Inferior parietal cortex (tissue), 1 donor: ENCODE results near the gene CCDC24.

Experiments
- DNase-seq: peaks from one replicate; pipeline ENCODE4 v3.0.0-alpha.2; 2016; ENCODE audit errors: extremely low spot score

The CCDC24 gene

DNA sequence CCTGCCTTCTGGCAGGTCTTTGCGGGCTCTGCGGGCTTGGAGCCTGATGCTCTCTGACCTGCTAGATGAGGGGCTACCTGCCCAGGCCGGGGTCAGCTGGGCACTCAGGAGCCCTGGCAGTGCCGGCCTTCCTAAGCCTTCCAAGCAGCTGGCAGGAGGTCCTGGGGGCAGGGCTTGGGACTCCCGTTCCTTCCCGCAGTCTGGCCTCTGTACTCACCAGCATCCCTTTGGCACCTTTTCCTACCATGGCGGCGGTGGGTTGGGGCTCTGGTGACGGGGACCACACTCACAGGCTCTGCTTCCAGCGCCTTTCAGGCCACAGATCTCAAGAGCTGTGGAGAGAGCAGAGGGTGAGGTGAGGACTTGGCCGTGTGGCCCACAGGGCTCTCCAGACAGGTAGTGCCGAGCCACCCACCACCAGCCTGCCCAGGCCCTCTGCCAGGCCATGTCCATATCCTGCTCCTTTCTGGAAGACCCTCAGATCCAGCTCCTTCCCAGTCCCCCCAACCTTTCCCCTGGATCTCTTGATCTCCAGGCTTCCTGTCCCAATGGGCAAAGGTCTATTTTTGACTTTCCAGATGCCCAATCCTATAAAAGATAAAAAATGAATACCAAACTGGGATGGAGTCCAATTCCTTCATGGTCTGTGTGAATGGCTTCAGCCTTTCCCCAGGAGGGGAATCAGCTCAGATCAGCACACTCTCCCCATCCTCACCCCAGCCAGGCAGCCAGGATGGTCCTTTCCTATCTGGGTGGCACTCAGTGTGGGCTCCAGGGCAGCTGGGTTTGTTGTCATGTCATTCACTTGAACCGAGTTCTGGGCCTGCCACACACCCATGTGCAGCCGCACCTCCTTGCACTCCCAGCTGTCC, 32.9 kb downstream of the CCDC24 start:
- DNase-seq: no peak

DNA sequence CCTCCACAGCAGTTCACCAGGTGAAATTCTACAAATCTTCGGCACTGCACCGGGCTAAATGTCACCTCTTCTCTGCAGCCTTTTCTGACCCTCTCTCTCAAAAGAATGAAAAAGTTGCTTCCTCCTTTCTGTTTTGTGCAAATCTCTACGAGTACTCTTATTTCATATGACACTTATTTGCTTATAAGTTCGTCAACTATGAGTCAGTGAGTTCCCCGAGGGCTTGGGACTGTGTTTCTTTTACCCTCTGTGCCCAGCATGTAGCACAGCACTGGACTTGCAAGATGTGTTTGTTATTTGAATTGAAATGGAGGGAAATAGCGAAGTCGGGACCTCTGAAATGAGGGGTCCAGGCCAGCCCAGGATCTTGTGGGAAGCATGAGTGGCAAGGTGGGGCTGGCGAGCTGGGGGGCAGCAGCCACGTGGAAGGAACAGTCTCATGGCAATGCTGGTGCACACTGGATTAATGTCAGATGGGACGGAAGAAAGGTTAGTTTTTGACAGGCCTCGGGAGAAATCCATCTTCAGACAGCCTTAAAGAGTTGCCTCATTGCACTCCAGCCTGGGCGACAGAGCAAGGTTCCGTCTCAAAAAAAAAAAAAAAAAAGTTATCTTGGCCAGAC, 33.6 kb downstream of the CCDC24 start:
- DNase-seq: no peak

DNA sequence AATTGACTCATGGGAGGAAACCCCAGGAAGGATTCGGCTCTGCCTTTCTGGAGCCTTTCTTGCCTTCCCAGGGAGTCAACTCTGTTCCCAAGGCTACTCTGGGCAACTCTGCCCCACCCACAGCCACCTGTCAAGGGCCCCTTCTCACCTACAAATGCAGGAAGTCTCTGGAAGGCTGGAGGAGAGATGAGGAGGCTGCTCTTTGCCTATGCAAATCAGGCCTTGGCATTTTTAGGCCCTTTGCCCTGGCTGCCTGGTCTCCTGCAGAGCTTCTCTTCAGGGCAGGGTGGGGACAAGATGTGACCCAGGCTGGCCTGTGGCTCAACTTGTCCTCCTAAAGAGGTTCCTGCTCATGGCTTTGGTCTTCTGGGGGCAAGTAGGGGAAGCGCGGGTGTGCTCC, 34.4 kb downstream of the CCDC24 start:
- DNase-seq: no peak

DNA sequence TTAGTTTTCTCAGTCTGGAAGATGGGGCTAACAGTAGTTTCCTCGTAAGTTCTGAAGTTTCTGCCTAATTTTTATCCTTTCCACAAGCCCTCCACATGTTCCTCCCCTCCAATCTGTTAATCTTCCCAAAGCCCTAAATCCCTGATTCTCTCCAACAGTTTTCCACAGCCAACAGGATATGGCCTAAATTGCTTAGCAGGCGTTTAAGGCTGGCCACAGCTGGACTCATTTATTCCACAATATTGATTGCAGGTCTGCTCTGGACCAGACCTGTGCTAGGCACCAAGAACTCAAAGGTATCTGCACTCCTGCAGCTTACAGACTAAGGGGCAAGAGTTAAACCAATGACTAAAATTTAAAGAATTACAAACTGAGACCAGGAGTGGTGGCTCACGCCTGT, 35.9 kb downstream of the CCDC24 start:
- DNase-seq: no peak

DNA sequence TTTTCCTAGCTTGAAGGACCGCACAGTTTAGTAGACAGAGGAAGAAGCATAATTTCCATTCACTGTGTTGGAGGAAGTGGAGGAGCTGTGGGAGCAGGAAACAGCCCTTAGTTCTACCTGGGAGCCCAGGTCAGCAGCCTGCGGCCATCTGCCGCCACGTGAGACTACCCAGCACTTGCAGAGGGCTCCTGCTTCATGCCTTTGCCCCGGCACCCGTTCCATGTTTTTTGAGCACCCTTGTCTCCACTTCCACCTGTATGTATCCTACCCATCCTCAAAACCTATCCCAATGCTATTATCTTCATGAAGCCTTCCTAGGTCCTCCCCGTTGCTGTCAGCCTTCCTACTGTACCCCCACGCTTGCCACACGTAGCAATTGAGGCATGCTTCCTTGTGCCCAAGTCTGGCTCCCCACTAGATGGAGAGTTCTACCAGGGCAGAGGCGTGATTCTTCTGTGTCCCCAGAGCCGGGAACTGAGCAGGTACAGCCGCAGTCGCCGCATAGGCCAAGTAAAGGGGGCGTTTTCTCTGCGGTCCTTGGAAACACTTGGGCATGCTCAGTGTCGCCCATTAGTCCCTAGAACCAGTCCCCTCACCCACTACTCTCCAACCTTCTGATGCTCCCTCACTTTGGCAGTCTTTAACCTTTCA, 38.0 kb downstream of the CCDC24 start:
- DNase-seq: no peak

DNA sequence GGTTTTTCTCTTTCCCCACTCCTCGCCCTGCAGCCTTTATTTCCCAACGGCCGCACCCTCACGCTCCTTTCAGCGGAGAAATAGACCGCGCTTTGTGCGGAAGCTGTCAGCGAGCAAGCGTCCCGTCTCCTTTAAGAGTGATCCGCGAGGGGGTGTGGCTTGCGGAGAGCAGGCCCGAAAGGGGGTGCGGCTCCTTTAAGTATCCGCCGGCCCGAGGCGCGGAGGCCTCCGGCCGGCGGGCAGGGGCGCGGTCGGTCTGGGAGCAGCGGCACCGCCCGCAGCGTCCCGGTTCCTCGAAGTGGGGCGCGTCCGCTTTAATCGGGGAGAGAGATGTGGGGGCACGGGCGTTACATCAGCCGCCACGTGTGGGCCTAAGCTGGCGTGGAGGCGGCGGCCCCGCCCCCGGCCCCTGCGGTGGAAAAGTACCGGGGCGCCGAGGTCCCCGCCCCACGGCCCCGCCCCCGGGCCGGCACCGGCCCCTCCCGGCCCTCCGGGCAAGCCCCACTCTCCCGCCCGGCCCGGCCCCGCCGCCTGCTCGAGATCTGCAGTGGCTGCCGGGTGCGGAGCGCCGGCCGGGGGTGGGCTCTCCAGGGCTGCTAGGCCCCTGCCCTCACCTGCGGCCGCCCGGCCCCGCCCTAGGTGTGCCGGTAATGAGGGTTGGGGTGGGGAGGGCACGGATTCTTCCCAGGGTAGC, 38.7 kb downstream of the CCDC24 start:
- peak; percentile 90 for DNase-seq

DNA sequence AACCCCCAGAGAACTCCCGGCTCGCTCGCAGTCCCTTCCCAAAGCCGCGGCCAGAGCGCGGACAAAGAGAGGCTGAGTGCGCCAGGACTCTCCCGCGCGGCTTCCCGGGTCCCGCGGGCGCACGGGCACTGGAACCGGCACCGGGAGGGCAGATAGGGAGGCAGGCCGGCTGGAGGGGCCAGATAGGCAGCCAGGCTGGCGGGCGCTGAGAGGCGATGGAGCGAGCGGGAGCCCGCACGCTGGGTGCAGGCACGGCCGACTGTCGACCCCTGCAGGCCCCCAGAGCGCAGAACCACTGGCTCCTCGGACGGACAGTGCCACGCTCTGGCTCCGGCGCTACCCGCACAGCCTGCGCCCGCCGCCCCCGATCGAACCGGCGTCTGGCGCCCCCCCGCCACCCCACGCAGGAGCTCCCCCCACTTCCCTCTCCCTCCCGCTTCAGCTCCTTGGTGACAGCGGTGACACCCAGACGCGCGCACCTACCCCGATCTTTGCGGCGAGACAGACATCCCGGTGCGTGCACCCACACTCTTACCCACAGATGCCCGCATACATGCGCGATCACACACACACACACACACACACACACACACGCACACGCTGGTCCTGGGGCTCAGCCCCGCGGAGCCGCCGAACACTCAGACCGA, 39.3 kb downstream of the CCDC24 start:
- peak; percentile 50 for DNase-seq

DNA sequence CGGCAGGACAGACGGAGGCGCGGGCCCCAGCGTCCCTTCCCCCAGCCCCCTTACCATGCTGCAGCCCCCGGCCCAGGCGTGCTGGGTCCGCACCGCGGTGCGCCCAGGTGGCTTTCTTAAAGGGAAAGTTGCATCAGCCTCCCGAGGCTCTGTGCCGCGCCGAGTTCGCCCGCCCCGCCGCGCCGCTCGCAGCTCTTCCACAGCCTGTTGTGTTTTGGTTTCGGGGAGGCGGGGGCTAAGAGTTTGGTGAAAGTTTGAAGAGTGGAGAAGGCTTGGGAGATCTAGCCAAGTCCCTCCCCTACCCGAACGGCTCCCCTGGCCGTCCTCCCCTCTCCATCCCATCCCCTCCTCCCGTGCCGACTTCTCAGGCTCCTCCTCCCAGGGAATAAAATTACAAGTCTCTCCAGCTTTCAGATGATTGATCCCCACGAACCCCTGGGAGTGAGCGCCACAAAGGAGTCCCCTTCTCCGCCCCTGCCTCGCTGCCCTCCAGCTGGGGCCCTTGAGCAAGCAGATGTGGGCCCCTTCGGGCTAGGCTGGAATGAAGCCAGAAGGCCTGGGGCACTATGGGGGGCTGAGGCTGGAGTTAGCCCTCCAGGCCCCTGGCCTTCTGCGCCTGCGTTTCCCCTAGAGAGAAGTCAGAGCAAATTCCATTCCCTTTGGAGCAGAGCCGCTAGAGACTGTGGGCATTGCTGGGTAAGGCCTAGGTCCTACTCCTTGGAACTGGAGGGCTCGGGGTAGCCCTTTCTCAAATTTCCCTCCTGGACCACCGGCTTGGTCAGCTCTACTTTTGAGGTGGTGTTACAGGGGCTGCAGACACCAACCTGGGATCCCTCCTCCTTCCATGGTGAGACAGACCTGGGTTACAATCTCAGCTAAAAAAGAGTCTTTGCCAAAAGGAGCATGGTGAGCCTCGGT, 40.1 kb downstream of the CCDC24 start, which contains the start of gene SLC6A9:
Gene SLC6A9, minus strand, starts transcription at position 211 of the 918 bp plus-strand sequence. CDS start 7,185 bp downstream, outside the sequence.
- peak; percentile 27 for DNase-seq

DNA sequence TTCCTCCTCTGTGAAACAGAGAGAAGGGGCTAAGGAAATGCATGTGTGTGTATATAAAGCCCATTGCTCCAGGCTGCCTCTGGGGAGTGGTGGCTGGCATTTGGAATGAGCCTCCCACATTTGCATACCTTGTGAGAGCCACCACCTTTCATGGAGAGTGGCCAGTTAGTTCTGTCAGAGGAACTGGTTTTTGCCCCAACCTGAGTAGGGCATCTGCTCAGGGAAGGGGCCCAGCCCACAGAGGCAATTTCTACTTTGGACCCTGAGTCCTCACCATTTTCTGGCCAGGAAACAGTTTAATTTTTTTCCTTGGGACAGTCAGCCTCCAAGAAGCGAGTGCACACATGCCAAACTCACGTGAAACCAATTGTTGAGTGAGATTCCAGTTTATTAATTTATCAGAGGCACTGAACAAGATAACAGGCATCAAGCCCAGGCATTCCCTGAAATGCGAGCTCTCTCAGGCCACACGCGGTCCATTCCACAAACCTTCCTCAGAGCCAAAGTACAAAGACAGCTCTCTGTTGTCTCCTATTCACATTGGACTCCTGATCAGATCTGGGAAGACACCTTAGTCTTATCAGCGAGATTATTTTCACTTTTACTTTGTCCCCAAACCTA, 40.9 kb downstream of the CCDC24 start:
- DNase-seq: no peak

DNA sequence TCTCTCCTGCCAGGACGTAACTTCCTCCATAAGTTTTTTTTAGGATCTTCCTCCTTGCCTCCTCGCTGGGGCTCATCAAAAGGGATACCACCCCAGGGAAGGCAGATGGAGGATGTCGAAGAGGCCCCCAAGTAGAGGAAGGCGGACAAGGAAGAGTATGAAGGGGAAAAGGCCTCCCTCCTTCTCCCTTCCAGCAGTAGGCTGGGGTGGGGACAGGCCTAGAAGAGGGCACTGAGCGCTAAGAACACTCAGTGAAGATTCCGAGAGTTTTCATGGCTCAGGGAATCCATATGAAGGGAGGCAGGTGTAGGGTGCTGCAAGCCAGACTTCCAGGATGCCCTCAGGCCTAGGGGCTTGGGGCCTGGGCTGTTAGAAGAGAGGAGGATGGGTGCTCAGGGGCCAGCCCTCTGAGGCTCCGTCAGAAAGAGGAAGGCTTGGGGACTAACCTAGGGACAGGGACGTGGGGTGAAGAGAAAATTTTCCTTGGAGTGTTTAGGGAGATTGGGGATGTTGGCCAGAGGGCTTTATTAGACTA, 41.7 kb downstream of the CCDC24 start:
- DNase-seq: no peak

DNA sequence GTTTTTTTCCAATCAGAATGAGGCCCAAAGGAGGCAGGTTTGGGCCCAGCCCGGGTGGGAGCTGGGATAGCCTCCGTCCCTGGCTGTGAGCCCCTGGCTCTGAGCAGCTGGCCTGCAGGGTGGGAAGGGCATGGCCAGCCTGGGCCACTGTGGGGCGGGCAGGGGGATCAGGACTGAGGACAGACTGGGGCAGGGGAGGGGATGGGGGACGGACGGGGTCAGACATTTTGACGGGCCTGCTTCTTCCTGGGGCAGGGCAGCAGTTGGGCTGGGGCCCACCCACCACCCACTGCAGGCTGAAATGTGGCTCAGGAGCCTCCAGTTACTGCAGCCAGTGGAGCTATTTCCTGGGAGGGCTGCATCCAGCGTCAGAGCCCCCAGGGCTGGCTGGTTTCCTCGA, 42.4 kb downstream of the CCDC24 start:
- no peak for DNase-seq

DNA sequence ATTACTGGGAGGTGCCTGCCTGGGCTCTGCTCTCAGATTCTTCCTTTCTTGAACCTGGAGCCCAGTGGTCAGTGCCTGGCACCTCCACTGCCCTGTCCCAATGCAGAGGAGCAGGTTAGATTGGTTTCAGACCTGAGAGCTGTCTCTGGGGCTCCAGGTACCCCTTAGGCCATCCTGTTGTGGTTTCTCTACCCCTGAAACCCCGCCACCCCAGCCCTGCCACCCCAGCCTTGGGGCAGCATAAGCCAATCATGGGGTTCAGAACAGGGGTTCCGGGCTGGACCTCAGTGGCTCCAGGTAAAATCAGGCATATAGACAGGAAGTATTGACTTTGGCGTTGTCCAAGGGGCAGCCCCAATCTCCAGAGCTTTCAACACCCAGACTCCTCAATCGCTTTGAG, 43.0 kb downstream of the CCDC24 start:
- DNase-seq: no peak

DNA sequence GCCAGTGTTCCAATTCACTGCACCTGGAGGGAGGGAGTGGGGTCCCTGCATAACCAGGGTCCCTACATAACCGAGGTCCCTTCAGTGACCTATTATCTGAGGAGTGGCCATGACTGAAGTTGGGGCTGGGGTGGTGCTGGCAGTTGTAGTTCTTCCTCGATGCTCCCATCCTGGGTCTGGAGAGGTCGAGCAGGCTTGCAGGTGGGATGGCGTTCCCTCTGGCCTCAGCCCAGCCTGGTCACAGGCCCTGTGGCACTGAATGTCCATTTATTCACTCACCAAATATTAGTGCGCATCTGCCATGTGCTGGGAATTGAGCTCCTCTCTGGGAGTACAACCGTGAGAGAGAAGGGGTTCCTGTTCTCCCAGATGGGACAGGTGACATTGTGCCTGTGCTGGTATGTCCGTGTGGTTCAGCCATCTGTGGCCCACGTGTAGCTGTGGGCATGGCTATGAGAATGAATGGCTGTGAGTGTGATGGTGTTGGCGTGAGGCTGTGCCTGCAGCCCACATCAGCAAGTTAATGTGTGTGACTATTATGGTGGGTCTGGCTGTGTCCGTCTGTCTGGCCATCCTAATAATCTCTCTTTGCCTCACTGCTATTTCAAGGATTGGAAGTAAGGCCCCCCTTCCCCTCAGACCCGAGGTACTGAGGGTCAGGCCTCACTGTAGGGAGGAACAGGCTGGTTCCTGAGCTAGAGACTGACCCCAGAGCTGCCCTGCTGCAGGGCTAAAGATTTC, 43.7 kb downstream of the CCDC24 start:
- no peak for DNase-seq

DNA sequence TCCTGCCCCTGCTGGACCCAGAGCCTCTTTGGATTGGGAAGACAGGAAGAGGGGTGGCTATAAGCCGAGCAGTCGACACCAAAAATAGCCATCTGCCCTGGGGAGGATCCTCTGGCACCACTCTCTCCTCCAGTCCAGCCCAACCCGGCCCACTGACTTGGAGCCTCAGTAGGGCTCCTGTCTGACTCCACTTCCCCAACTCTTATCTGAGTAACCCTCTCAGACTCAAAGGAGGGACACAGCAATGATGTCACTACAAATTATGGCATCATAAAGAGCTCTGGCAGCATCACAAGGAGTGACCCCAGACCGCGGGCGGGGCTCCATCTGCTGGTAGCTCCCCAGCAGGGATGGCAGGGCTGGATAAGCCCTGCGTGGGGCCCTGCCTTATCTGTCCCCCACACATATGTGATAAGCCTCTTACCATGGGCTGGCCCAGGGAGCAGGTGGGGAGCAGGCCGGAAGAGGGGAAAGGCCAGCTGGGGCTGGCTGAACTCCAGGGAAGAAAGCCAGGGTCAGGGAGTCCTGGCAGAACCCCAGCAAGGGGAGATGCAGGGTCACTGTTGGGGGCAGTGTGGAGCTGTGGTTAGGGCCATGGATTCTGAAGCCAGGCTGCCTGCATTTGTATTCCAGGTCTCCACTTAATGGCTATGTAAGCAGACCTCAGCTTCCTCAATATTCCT, 44.5 kb downstream of the CCDC24 start:
- DNase-seq: peak; percentile 68

DNA sequence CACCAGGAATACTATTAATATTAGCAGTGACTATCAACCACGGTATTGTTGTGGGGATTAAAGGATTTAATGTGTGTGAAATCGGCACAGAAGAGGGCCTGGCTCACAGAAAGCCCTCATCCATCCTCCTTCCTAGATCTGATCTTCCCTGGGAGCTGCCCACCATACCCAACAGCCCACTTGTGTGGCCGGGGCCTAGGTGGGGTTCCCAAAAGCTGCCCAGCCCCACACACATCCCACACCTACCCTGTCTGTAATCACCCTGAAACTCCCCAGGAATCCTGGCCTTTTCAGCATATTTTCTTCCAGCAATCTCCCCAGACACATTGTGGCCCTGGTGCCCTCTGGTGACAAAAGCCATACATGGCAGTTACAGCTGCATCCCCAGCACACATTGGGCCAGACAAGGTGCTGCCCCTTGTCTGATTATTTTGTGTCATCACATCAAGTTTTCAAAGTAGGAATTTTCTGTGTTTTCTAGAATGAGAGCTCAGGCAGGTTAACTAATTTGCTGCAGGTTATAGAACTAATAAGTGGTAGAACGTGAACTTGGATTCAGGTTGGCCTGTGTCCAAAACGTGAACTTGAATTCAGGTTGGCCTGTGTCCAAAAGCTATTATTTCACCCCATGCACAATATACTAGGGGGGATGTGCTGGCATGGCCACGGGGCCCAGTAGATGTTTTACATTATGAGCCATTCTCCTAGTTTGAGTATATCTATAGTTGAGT, 45.2 kb downstream of the CCDC24 start:
- DNase-seq: peak; percentile 88

DNA sequence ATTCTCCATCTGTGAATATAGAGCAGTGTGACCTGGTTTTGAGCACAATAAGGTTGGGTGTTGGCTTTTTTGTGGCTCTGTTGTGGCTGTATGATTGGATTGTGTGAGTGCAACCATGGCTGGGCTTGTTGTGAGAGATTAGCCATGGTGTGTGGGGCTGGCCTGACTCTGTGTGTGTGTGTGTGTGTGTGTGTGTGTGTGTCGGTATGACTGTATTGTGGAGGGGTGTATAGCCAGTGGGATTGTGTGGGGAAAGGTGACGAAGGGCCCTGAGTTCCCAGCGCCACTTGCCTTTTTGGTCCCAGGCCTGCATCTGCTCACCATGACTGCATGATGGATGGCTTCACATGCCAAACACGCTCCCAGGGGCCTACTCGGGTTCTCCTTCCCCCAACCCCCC, 45.8 kb downstream of the CCDC24 start:
- DNase-seq: no peak

DNA sequence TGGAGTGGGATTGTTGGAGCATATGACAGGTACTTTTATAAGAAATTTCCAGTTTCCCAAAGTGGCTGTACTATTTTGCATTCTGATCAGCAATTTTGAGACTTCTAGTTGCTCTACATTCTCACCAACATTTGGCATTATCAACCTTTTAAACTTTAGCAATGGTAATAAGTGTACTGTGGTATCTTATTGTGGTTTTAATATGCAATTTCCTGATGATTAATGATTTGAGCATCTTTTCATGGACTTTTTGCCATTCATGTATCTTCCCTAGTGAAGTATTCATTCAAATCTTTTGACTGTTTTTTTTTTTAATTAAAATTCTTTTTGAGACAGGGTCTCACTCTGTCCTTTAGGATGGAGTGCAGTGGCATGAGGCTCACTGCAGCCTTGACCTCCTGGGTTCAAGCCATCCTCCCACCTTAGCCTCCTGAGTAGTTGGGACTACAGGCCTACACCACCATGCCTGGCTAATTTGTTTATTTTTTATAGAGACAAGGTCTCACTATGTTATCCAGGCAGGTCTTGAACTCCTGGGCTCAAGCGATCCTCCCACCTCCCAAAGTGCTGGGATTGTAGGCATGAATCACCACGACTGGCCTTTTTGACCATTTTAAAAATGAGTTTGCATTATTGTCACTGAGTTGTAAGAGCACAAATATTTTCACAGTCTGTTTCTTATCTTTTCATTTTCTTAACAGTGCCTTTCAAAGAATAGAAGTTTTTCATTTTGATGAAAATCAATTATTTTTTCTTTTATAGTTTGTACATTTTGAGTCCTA, 47.7 kb downstream of the CCDC24 start:
- no peak for DNase-seq
